GM12891 (cell line): ENCODE measurements around the gene TIAM1.

ENCODE experiments used
- POLR2A ChIP-seq: IDR thresholded peaks from 2 replicates; pipeline ENCODE4 v1.6.1; 2011; ENCODE audit warnings: low read depth, low read length, control low read depth
- POLR2AphosphoS5 ChIP-seq: IDR thresholded peaks from 2 replicates; pipeline ENCODE4 v1.6.1; 2011; ENCODE audit warnings: low read depth, low read length, control low read depth
- POU2F2 ChIP-seq: IDR thresholded peaks from 2 replicates; pipeline ENCODE4 v1.6.1; 2011; ENCODE audit warnings: low read depth, mild to moderate bottlenecking, control low read depth, low read length, moderate library complexity
- TAF1 ChIP-seq: IDR thresholded peaks from 2 replicates; pipeline ENCODE4 v1.6.1; 2011; ENCODE audit warnings: low read depth, low read length, control low read depth

DNA sequence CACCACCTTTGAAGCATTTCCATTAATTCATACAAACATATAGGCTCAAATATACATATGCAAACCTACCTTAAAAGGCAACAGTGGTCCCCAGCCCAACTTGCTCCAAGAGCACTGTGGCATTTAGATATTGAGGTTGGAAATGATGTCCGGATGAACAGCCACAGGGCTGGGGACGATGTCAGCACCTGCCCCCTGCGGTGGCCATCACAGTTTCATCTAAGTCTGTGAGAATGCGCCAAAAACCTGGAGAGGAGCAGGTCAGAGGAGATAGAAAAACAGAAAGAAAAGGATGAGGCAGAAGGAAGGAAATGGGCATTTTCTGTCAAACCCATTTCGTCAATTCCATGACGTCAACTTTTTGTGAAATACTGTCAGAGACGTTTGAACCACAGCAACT is 67.4 kb downstream of the TIAM1 start:
- TF ChIP-seq POLR2A (no peak), TAF1 (no peak), POLR2AphosphoS5 (no peak), POU2F2 (no peak)
